Measurements from ENCODE around the gene PRPF40B. TPM values are rescaled to one million over a fixed set of nuclear protein-coding genes. Genes with fewer than 3 reads are reported as not detected.

The PRPF40B gene
- total and polyA plus RNA-seq, 9 of the 15 experiments (the other 6 are each of a cell fraction or from before 2014, with no cell fraction given): 0.55 to 10.6 (median 4.8) TPM

- no peaks in the 10 kb centered on the region for H3K9me3 ChIP-seq (replicated peaks; ENCODE audit: control insufficient read depth, insufficient read depth, low read depth, low read length)
- H3K9ac ChIP-seq (ENCODE audit: insufficient read depth in 1 of 2, low read depth in 2 of 2, low read length in 2 of 2): peak overlapping the region in 1 of 2 experiments; percentile 58; a peak in 2 of 4 replicates
- BruUV-seq (replicated peaks): no TSS peak
- H3K36me3 ChIP-seq (ENCODE audit: control insufficient read depth, insufficient read depth, low read length): peaks cover 40% of the 10 kb centered on the region; the same call in 2 of the 3 replicates
- no peak overlapping the region for H3K4me2 ChIP-seq (ENCODE audit: insufficient read depth, low read length)
- H4K20me1 ChIP-seq (replicated peaks; ENCODE audit: control insufficient read depth, insufficient read depth, low read length): peaks cover 7% of the 10 kb centered on the region; the same call in 1 of the 2 replicates
- ChIA-PET POLR2A (interaction anchor here (0.6 to 0.7 kb wide), 3 partner anchors 12 to 176 kb away, joined by 3 to 6 read pairs (median 5); no protein-coding TSS in a partner anchor), CTCF (ENCODE audit: low intra/inter-chr PET ratio) (no interaction called here)
- FAIRE-seq (no peak), ATAC-seq (no peak), DNase-seq (ENCODE audit: extremely low read depth in 1 of 4, low spot score in 3 of 4) (no peak)
- peaks cover 4% of the 10 kb centered on the region; the same call in 2 of the 3 replicates for H3K79me2 ChIP-seq (ENCODE audit: control insufficient read depth, insufficient read depth, low read length)
- no peak overlapping the region for H3K27ac ChIP-seq (ENCODE audit: extremely low read depth, low read depth, low read length)
- peaks cover 0 to 10% of the 10 kb centered on the region in 2 experiments; a peak in 2 of 5 replicates for H3K4me1 ChIP-seq (replicated peaks in 1 of 2; ENCODE audit: control insufficient read depth in 2 of 2, insufficient read depth in 2 of 2, low read length in 2 of 2)
- H3K27me3 ChIP-seq (ENCODE audit: control insufficient read depth in 2 of 2, insufficient read depth in 2 of 2, low read length in 2 of 2): no peaks in the 10 kb centered on the region
- in situ Hi-C loops (cut with MboI) (no loop called here), intact Hi-C loops (cut with micrococcal nuclease) (no loop called here)
- H2AFZ ChIP-seq (ENCODE audit: low read depth, low read length): no peak overlapping the region
- peaks cover 4% of the 10 kb centered on the region for H3K9me1 ChIP-seq (ENCODE audit: control insufficient read depth, insufficient read depth, low read length)
- WGBS (ENCODE audit: insufficient coverage, low coverage, missing lambda C conversion rate): 84% methylated on average over 16 of the region's 16 CpGs
- H3K4me3 ChIP-seq: no peak overlapping the region
- TF ChIP-seq STAT6 (CRISPR knock-in tag; IDR thresholded peaks at IDR 0.05): no peak
- TF ChIP-seq ZNF592 (IDR thresholded peaks at IDR 0.05): no peak
- TF ChIP-seq KLF6 (CRISPR knock-in tag; IDR thresholded peaks at IDR 0.05; ENCODE audit: borderline replicate concordance): no peak
- TF ChIP-seq FOSL1 (tag; conservative IDR thresholded peaks at IDR 0.05): no peak
- no peak for TF ChIP-seq MYBL2 (IDR thresholded peaks at IDR 0.05; ENCODE audit: low read depth)
- TF ChIP-seq MYBL2 (CRISPR knock-in tag; IDR thresholded peaks at IDR 0.05; ENCODE audit: borderline replicate concordance): no peak
- no peak for TF ChIP-seq ATF6 (CRISPR knock-in tag; IDR thresholded peaks at IDR 0.05)
- TF ChIP-seq EP300 (IDR thresholded peaks at IDR 0.05; ENCODE audit: low read length): no peak
- no peak for TF ChIP-seq ZFPM2 (CRISPR knock-in tag; IDR thresholded peaks at IDR 0.05)
Measured at GRCh38 chr12:49585477-49586459, 37.6 kb upstream of the PRPF40B start.

Measured in K562 (cell line).